Epithelial cell of esophagus (primary cell): ENCODE data around the gene DSP.

Experiments
- DNase-seq: peaks from one replicate; pipeline ENCODE4 v3.0.0; 2010; ENCODE audit warnings: low read depth
- H3K4me3 ChIP-seq: 2 replicates; pipeline ENCODE4 v1.5.1; 2011; ENCODE audit warnings: mild to moderate bottlenecking, low read length, control low read depth
- TF ChIP-seq, protein P1 (sequence below): IDR thresholded peaks from 2 replicates; pipeline ENCODE4 v1.5.1; 2011; ENCODE audit warnings: low read depth, mild to moderate bottlenecking, low read length, control low read depth, inconsistent platforms; ENCODE audit not compliant: insufficient read depth; ENCODE audit errors: missing control alignments

Gene DSP

GRCh38 chr6:7632501-7633290 is 91.2 kb downstream of the DSP start:
- H3K4me3 ChIP-seq, result no peak overlapping the region
- TF ChIP-seq, protein P1, sequence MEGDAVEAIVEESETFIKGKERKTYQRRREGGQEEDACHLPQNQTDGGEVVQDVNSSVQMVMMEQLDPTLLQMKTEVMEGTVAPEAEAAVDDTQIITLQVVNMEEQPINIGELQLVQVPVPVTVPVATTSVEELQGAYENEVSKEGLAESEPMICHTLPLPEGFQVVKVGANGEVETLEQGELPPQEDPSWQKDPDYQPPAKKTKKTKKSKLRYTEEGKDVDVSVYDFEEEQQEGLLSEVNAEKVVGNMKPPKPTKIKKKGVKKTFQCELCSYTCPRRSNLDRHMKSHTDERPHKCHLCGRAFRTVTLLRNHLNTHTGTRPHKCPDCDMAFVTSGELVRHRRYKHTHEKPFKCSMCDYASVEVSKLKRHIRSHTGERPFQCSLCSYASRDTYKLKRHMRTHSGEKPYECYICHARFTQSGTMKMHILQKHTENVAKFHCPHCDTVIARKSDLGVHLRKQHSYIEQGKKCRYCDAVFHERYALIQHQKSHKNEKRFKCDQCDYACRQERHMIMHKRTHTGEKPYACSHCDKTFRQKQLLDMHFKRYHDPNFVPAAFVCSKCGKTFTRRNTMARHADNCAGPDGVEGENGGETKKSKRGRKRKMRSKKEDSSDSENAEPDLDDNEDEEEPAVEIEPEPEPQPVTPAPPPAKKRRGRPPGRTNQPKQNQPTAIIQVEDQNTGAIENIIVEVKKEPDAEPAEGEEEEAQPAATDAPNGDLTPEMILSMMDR, result no peak
- DNase-seq, result no peak

GRCh38 chr6:7633361-7633760 is 91.9 kb downstream of the DSP start:
- DNase-seq, result no peak
- TF ChIP-seq, protein P1, result no peak
- H3K4me3 ChIP-seq, result no peak overlapping the region

DNA sequence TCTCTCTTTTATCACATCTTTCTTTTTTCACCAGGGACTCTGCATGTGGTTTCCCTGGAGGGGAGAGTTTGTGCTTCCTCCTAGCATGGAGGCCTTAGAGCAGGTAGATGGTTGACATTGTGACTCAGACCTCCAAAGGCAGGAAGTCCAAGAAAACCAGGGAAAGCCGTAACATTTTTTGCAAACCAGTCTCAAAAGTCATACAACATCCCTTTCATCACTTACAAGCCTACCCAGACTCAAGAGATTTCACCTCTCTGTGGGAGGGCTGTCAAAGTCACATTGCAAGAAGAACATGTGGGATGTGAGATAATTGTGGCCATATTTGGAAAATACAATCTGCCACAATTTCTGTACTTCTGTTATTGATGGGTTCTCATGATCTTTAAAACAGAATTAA is 94.7 kb downstream of the DSP start:
- TF ChIP-seq, protein P1, result no peak
- no peak overlapping the region for H3K4me3 ChIP-seq
- DNase-seq, result no peak
